Measurements from ENCODE around the gene CD68. TPM values are rescaled to one million over a fixed set of nuclear protein-coding genes. Genes with fewer than 3 reads are reported as not detected.
A peak's percentile ranks its signal among the peaks of the same experiment; 100 is the strongest.

CD68 gene
- total and polyA plus RNA-seq, 2 experiments from 2014 or later = 0.23 to 0.39 TPM

DNA sequence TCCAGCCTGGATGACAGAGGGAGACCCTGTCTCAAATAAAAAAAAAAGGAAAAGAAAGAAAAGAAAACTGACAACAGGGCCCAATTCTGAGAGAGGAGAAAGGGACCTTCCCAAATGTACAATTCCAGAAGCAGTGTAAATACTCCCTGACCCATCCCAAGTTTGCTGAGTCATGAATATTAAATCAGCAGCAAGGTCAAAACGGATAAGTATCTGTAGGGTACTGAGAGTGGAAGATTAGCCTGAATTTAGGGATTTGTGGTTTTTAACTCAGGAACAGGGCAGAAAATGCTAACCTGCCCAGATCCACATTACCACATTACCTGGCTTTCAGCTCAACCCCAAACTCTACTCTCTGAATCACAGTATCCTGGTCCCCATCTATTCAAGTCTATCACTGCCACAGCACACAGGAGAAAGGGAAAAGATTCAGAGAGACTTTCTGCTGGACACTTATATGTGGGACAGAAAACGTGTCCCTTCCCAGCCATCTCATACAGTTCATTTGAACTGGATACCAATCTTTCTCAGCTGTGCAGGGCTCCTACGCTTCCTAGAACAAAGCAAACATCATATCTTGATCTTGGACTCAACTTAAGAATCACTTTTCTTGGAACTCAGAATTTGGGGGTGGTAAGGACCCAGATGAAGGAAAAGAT is 32.3 kb downstream of the CD68 start:
- no peak for DNase-seq (ENCODE audit: low read depth in 1 of 2, low spot score in 1 of 2)
- TF ChIP-seq, protein P1, sequence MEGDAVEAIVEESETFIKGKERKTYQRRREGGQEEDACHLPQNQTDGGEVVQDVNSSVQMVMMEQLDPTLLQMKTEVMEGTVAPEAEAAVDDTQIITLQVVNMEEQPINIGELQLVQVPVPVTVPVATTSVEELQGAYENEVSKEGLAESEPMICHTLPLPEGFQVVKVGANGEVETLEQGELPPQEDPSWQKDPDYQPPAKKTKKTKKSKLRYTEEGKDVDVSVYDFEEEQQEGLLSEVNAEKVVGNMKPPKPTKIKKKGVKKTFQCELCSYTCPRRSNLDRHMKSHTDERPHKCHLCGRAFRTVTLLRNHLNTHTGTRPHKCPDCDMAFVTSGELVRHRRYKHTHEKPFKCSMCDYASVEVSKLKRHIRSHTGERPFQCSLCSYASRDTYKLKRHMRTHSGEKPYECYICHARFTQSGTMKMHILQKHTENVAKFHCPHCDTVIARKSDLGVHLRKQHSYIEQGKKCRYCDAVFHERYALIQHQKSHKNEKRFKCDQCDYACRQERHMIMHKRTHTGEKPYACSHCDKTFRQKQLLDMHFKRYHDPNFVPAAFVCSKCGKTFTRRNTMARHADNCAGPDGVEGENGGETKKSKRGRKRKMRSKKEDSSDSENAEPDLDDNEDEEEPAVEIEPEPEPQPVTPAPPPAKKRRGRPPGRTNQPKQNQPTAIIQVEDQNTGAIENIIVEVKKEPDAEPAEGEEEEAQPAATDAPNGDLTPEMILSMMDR (IDR thresholded peaks at IDR 0.05; ENCODE audit: low read depth, low read length) = no peak
- H3K36me3 ChIP-seq = no peaks in the 10 kb centered on the region
- no peak overlapping the region for H3K27ac ChIP-seq
- H3K27me3 ChIP-seq = no peaks in the 10 kb centered on the region
- peaks cover 12% of the 10 kb centered on the region for H3K4me1 ChIP-seq (ENCODE audit: low read depth)
- H3K4me3 ChIP-seq = no peak overlapping the region
- no peaks in the 10 kb centered on the region for H3K9me3 ChIP-seq (ENCODE audit: low read depth)

DNA sequence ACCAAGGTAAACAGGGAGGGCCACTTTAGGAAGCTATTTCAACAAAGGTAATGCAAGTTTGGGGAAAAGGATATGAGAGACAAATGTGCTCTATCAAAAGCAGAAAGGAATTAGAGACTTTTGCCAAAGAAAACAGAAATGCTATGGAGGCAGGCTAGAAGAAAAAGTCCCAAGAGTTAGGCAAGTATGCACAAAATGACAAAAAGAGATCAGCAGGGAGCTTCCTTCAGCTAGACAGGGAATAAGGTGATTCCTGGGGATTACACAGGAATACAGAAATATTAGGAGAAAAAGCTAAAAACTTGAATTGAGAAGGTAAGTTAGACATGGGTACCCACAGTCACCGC is 32.8 kb downstream of the CD68 start:
- Histone ChIP-seq H3K4me1 (ENCODE audit: low read depth) (peaks cover 11% of the 10 kb centered on the region), H3K36me3 (no peaks in the 10 kb centered on the region), H3K4me3 (no peak overlapping the region), H3K9me3 (ENCODE audit: low read depth) (no peaks in the 10 kb centered on the region), H3K27ac (no peak overlapping the region), H3K27me3 (no peaks in the 10 kb centered on the region)
- TF ChIP-seq, protein P1 (IDR thresholded peaks at IDR 0.05; ENCODE audit: low read depth, low read length) = no peak
- peak in 1 of 2 donors; percentile 38 for DNase-seq (ENCODE audit: low read depth in 1 of 2, low spot score in 1 of 2)

DNA sequence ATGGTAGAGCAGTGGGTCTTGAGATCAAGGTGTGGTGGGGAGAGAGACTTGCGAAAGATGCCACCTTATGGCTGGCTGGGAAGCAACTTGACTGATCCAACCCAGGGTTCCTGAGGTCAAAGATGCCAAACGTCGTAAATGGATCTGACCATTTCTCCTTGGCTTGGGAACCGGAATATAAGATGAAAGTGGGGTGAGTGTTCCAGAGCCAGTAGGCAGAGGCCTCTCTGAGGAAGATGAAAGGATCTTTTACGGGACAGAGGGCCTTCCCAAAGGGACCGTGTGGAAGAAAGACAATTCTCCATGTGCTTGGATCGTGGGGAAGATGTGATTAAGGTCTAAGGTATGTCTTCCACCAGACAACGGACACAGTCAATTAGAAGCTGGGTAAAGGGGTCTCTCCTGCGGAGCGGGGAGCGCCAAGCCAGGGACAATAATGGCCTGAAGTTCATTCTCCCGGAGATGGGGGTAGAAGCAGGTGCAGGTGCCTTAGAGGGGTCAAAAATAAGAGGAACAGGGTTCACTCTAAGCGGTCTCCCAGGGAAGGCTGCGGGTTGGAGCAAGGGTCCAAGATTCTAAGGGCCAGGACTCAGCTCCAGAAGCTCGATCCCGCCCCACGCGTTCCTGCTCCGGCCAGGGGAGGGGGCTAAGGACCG is 34.5 kb downstream of the CD68 start:
- Histone ChIP-seq H3K4me3 (peak overlapping the region; percentile 94), H3K36me3 (no peaks in the 10 kb centered on the region), H3K27ac (peak overlapping the region; percentile 95), H3K9me3 (ENCODE audit: low read depth) (no peaks in the 10 kb centered on the region), H3K4me1 (ENCODE audit: low read depth) (peaks cover 11% of the 10 kb centered on the region), H3K27me3 (no peaks in the 10 kb centered on the region)
- TF ChIP-seq, protein P1 (IDR thresholded peaks at IDR 0.05; ENCODE audit: low read depth, low read length) = no peak
- peak in 1 of 2 donors; percentile 29 for DNase-seq (ENCODE audit: low read depth in 1 of 2, low spot score in 1 of 2)

DNA sequence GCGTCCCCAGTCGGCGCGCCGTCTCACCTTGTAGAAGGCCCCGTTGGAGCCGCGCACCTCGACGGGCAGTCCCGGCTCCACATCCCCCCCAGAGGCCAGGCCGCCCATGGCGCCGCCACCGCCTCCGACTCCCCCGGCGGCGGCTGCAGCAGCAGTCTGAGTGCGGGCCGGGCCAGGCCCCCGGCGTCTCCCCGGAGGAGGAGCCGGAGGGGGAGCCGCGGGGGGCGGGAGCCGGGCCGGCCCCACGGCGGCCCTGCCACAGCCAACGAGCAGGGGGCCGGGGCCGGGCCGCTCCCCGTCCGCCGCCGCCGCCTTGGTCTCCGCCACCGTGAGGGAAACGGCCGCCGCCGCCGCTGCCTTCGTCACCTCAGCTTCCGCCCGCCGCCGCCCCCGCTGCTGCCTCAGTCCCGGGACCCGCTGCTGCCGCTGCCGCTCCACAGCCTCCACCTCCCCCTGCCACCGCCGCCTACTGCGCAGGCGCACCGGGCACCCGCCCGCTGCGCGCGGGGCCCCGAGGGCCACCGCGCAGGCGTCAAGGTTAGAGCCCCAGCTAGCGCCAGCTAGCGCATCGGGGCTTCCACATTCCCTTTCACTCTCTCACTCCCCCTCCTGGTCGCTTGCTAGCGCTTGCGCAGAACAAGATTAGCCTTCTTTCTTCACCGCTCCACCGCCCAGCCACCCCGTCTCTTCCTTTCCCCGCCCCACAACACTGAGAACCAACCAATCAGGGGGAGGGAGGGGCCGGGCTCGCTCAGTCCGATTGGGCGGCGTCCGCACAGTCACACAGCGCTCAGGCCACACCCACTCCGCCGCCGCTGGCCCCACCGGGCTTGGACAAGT is 35.2 kb downstream of the CD68 start, which contains the start of gene FXR2:
Gene FXR2, minus strand, starts transcription at position 473 of the 840 bp plus-strand sequence. Its CDS starts 365 bp downstream, at position 108.
- Histone ChIP-seq H3K9me3 (ENCODE audit: low read depth) (no peaks in the 10 kb centered on the region), H3K27ac (peak within 1 kb of the TSS; percentile 95), H3K36me3 (no peaks in the 10 kb centered on the region), H3K4me3 (peak within 1 kb of the TSS; percentile 94), H3K27me3 (no peaks in the 10 kb centered on the region), H3K4me1 (ENCODE audit: low read depth) (peaks cover 11% of the 10 kb centered on the region)
- TF ChIP-seq, protein P1 (IDR thresholded peaks at IDR 0.05; ENCODE audit: low read depth, low read length) = peak; percentile 65
- DNase-seq (ENCODE audit: low read depth in 1 of 2, low spot score in 1 of 2) = peak; percentile 100

DNA sequence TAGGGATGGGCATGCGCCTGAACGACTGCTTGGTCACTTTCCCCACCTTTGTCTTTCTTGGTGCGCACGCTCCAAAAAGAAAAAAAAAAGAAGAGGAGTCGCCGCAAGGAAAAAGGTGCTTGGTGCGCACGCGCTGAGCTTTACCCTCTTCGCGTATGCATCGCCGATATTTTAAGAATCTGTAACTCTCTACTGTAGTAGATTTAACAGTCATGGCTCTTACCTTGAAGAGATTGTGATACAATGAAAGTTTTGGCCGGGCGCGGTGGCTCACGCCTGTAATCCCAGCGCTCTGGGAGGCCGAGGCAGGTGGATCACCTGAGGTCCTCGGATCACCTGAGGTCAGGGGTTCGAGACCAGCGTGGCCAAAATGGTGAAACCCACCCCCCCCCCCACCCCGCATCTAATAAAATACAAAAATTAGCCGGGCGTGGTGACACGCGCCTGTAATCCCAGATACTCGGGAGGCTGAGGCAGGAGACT is 35.9 kb downstream of the CD68 start:
- TF ChIP-seq, protein P1 (IDR thresholded peaks at IDR 0.05; ENCODE audit: low read depth, low read length) = no peak
- Histone ChIP-seq H3K36me3 (no peaks in the 10 kb centered on the region), H3K9me3 (ENCODE audit: low read depth) (no peaks in the 10 kb centered on the region), H3K27me3 (no peaks in the 10 kb centered on the region), H3K4me1 (ENCODE audit: low read depth) (peaks cover 11% of the 10 kb centered on the region), H3K27ac (peak overlapping the region; percentile 90), H3K4me3 (peak overlapping the region; percentile 30)
- DNase-seq (ENCODE audit: low read depth in 1 of 2, low spot score in 1 of 2) = no peak
